Uterus (tissue), 2 donors: ENCODE data around the gene CAMTA1.

ENCODE experiments used
- CTCF ChIP-seq, 4 experiments: fragments of 200-600 bp in 2 of 4; fragments of 450-650 bp in 2 of 4; sonication (generic) in 2 of 4; IDR thresholded peaks; one replicate each; pipeline ENCODE4 v1.5.1; 2016 to 2019; ENCODE audit warnings: antibody characterized with exemption in 4 of 4, mild to moderate bottlenecking in 2 of 4, moderate library complexity in 1 of 4
- POLR2A ChIP-seq, 2 donors: fragments of 450-650 bp; IDR thresholded peaks; one replicate each; pipeline ENCODE4 v1.6.1; 2016; ENCODE audit warnings: antibody characterized with exemption in 2 of 2, mild to moderate bottlenecking in 1 of 2, moderate library complexity in 1 of 2

- TF ChIP-seq CTCF (IDR thresholded peaks at IDR 0.05) (no peak), POLR2A (IDR thresholded peaks at IDR 0.05) (no peak)
Measured at GRCh38 chr1:7062346-7063061, 277.2 kb downstream of the CAMTA1 start.
